Lower lobe of right lung (tissue), 2 donors: ENCODE data around the gene SUCO. TPM values are rescaled to one million over a fixed set of nuclear protein-coding genes. Genes with fewer than 3 reads are reported as not detected.

Experiments used
- ATAC-seq, 2 donors: fragments of 200-7000 bp; cut with Tn5 transposase; one replicate each; pipeline ENCODE4 v1.9.1; 2020 to 2022; ENCODE audit warnings: mild to moderate bottlenecking in 2 of 2, moderate library complexity in 2 of 2
- DNase-seq: peaks from one replicate; pipeline ENCODE4 v3.0.0-alpha.2; 2020
- H3K27ac ChIP-seq: fragments of 200-600 bp; one replicate; pipeline ENCODE4 v1.8.0; 2022
- H3K27me3 ChIP-seq: fragments of 200-600 bp; one replicate; pipeline ENCODE4 v1.8.0; 2022; ENCODE audit warnings: low read depth
- H3K36me3 ChIP-seq: fragments of 200-600 bp; one replicate; pipeline ENCODE4 v1.8.0; 2022; ENCODE audit warnings: mild to moderate bottlenecking
- H3K4me1 ChIP-seq: fragments of 200-600 bp; one replicate; pipeline ENCODE4 v1.8.0; 2022
- H3K4me3 ChIP-seq: fragments of 200-600 bp; one replicate; pipeline ENCODE4 v1.8.0; 2022; ENCODE audit warnings: mild to moderate bottlenecking
- H3K9me3 ChIP-seq: fragments of 200-600 bp; one replicate; pipeline ENCODE4 v1.8.0; 2022
- intact Hi-C: fragments of 100-400 bp; cut with DNase I; formaldehyde crosslinking; loops from one replicate; pipeline ENCODE4 v1.11.0; 2022
- total RNA-seq: library from RNA; stranded (reverse); fragmentation: NEBNext Ultra II Directional; extraction: Animal tissue kit (Norgen Biotek cat#: 25700); gene quantifications from one replicate; pipeline ENCODE4 v1.2.1, GENCODE V29; 2021
- TF ChIP-seq, protein P1 (sequence below): fragments of 200-600 bp; IDR thresholded peaks from one replicate; pipeline ENCODE4 v1.8.0; 2022; ENCODE audit warnings: antibody characterized with exemption, mild to moderate bottlenecking
- donor health status: DM: no; HTN: yes; CAD: no; lungs with severe emphysema.

SUCO gene
- total RNA-seq, 1 donor from 2014 or later = 32.5 TPM

DNA sequence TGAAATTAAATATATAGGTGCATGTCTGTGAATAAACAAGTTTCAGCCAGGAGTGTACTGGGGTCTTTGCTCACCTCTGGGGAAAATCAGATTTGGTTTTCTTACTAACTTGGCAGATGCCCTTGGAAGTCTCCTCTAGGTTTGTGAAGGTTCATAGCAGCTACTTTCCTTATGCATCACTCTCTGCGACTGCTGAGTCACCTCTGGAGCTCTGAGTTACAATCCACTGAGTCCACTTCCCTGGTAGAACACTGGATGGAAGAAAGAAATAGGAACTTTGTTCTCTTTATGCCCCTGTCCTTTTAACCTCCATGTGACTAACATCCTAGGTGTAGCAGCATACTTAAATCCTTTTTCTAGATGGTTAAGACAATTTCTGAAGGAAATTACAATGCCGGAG, 121.6 kb downstream of the SUCO start:
- intact Hi-C loops = no loop called here
- Histone ChIP-seq H3K4me1 (no peaks in the 10 kb centered on the region), H3K27me3 (no peaks in the 10 kb centered on the region), H3K4me3 (no peak overlapping the region), H3K27ac (no peak overlapping the region), H3K9me3 (no peaks in the 10 kb centered on the region), H3K36me3 (no peaks in the 10 kb centered on the region)
- TF ChIP-seq, protein P1, sequence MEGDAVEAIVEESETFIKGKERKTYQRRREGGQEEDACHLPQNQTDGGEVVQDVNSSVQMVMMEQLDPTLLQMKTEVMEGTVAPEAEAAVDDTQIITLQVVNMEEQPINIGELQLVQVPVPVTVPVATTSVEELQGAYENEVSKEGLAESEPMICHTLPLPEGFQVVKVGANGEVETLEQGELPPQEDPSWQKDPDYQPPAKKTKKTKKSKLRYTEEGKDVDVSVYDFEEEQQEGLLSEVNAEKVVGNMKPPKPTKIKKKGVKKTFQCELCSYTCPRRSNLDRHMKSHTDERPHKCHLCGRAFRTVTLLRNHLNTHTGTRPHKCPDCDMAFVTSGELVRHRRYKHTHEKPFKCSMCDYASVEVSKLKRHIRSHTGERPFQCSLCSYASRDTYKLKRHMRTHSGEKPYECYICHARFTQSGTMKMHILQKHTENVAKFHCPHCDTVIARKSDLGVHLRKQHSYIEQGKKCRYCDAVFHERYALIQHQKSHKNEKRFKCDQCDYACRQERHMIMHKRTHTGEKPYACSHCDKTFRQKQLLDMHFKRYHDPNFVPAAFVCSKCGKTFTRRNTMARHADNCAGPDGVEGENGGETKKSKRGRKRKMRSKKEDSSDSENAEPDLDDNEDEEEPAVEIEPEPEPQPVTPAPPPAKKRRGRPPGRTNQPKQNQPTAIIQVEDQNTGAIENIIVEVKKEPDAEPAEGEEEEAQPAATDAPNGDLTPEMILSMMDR = no peak
- no peak for ATAC-seq
- no peak for DNase-seq

DNA sequence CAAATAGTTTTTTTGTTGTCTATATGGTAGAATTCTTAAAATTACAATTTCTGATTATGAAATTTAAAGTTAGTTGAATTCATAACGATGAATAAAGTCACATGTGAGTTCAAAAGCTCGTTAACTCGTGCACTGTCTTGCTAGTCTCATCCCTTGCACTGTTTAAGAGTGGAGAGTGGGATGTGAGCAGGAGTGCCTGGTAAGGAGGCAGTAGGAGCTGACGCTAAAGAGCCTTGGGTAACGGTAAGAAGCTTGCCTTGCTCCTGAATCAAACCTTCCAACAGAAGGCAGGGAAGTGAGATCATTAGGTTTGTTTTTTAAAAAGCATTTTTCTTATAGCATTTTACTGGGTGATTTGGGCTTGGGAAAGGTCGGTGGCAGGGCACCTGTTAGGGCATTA, 123.6 kb downstream of the SUCO start:
- no peak overlapping the region for H3K27ac ChIP-seq

DNA sequence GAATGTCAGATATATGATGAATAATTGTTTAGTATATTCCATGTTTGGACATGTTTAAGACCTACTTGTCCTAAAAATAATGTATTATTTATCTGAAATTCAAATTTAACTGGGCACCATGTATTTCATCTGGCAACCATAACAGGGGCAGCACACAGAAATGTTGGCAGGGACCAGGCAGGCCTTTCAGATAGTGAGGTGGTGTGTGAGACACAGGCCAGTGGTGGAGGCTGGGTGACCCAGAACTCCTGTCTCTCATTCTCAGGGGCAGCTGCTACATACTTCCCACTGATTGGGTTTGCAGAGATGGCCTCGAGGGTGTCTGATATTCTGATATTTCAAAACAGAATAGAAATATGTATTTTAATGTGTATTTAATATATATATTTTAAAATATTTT, 124.6 kb downstream of the SUCO start:
- no peak overlapping the region for H3K4me3 ChIP-seq
- H3K27me3 ChIP-seq = no peaks in the 10 kb centered on the region
- ATAC-seq = no peak
- H3K36me3 ChIP-seq = no peaks in the 10 kb centered on the region
- no peaks in the 10 kb centered on the region for H3K9me3 ChIP-seq
- no peak for DNase-seq
- intact Hi-C loops = no loop called here
- no peak overlapping the region for H3K27ac ChIP-seq
- TF ChIP-seq, protein P1 = no peak
- no peaks in the 10 kb centered on the region for H3K4me1 ChIP-seq

More for the DNA sequence above, 123.6 kb downstream of the SUCO start:
- DNase-seq = no peak
- no peaks in the 10 kb centered on the region for H3K9me3 ChIP-seq
- no peaks in the 10 kb centered on the region for H3K36me3 ChIP-seq
- TF ChIP-seq, protein P1 = no peak
- intact Hi-C loops = no loop called here
- ATAC-seq = no peak
- no peaks in the 10 kb centered on the region for H3K4me1 ChIP-seq
- no peak overlapping the region for H3K4me3 ChIP-seq
- H3K27me3 ChIP-seq = no peaks in the 10 kb centered on the region

DNA sequence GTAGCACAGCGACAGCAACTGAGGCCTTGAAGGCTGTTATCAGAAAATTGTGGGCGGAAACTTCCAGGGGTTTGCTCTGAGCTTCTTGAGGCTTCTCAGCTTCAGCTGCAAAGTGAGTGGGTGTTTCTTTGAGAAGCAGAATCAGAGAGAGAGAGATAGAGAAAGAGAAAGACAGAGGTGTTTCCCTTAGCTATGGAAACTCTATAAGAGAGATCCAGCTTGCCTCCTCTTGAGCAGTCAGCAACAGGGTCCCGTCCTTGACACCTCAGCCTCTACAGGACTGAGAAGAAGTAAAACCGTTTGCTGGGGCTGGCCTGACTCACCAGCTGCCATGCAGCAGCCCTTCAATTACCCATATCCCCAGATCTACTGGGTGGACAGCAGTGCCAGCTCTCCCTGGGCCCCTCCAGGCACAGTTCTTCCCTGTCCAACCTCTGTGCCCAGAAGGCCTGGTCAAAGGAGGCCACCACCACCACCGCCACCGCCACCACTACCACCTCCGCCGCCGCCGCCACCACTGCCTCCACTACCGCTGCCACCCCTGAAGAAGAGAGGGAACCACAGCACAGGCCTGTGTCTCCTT, 126.0 kb downstream of the SUCO start, which contains the start of gene FASLG:
Gene FASLG, plus strand, starts transcription at position 233 of the 583 bp plus-strand sequence. Its CDS starts 99 bp downstream, at position 332.
- no peaks in the 10 kb centered on the region for H3K36me3 ChIP-seq
- peak within 1 kb of the TSS; percentile 28 for H3K4me3 ChIP-seq
- DNase-seq (no peak), ATAC-seq (peak; percentile 34 to 47)
- H3K27ac ChIP-seq = peak within 1 kb of the TSS; percentile 46
- H3K4me1 ChIP-seq = no peaks in the 10 kb centered on the region
- H3K9me3 ChIP-seq = no peaks in the 10 kb centered on the region
- intact Hi-C loops = no loop called here
- TF ChIP-seq, protein P1 = no peak
- H3K27me3 ChIP-seq = no peaks in the 10 kb centered on the region

DNA sequence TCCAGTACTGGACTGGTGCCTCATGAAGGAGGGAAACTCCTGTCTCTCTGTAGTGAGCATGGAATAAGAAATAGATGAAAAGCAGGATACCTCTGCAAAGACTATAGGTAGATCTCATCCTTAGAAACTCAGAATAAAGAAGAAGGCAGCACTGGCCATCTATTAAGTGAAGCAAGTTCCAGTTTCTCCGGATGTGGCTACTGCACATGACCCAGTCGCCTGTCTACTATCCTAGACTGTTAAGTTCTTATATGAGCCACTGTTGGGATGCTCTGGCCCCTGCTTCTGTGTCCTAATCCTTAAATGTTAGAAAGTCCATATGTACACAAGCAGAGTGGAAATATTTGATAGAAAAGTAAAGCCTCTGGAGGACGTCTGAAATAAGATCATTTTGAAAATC, 128.2 kb downstream of the SUCO start:
- no peaks in the 10 kb centered on the region for H3K27me3 ChIP-seq
- TF ChIP-seq, protein P1 = no peak
- H3K27ac ChIP-seq = no peak overlapping the region
- intact Hi-C loops = no loop called here
- ATAC-seq = no peak
- no peaks in the 10 kb centered on the region for H3K4me1 ChIP-seq
- no peaks in the 10 kb centered on the region for H3K36me3 ChIP-seq
- H3K9me3 ChIP-seq = no peaks in the 10 kb centered on the region
- peak overlapping the region; percentile 22 for H3K4me3 ChIP-seq
- DNase-seq = no peak

Other genes with a start within 250 kb of the SUCO start
- not detected for gene C1orf105, start 112.5 kb upstream of the SUCO start, total RNA-seq
- 22.8 TPM for gene PIGC, start 89.1 kb upstream of the SUCO start, total RNA-seq
- 1.2 TPM for gene FASLG, start 126.0 kb downstream of the SUCO start, total RNA-seq